ENCODE measurements around the gene LUM.

GRCh38 chr12:91129662-91130362 is 18.5 kb upstream of the LUM start:
- TF ChIP-seq EZH2 (IDR thresholded peaks at IDR 0.05; ENCODE audit: borderline replicate concordance, low read depth, low read length, poor library complexity, severe bottlenecking) (no peak), CTCF (conservative IDR thresholded peaks at IDR 0.05; ENCODE audit: low read depth, low read length) (no peak)
